ENCODE results near the gene PDE6B.
"Not testable (repeated sequence)": the region's sequence is repeated elsewhere in the genome, so short reads cannot be mapped to it uniquely, and the experiment has no call there.

The PDE6B gene

GRCh38 chr4:624705-625590, at the start of gene PDE6B:
PDE6B (plus strand) TSS chr4:625573; CDS start chr4:625627, 54 bp downstream.
- DNase-seq: no peak

GRCh38 chr4:576245-576821, 49.0 kb upstream of the PDE6B start, which contains the start of gene TMEM271:
TMEM271 (minus strand) TSS chr4:576295; CDS start chr4:576062, 233 bp downstream.
- no peak for DNase-seq

- DNase-seq: peak in 3 of 58 donors; percentile 64 to 72 (median 71)
These were observed 48.3 kb upstream of the PDE6B start for GRCh38 chr4:576991-577498.

DNA sequence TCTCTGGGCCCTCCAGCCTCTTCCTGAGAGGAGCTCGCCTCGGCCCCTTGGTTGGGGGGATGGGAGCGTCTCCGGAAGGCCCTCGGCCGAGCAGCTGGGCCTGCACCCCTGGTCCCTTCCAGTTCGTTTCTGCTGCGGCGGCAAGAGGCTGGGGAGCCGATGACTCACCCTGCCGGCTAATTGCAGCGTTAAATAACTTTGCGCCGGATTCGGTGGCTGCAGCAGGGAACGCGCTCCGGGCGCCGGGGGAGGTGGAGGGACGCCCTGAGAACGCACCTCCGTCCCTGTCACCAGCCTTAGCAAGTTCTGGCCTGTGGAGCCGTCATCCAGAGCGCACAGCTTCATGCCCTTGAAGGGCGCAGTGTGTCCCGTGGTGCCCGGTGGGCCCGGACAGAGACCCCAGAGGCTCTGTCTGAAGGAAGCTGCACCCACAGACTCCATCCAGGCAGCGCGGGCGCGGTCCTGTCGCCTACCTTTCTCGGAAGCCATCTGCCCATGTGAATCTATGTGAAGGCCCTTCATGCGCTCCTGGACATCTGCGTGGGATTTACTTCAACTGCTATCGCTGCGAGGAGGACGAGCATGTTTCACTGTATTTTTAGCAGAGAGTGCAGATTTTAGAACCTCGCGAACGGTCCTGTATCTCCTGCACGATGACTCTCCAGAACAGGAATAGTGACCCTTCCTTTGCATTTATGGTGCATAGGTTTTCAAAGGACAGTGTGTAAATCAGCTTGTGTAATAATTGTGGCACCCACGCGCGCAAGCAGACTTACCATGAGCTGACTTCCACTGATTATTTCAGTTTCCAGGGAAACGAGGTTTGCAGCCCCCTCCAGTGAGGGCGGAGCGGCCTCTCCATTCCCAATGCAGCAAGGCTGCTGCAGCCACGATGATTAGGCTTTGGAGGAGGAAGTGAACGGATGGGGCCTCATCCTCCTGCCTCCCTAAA, 47.6 kb upstream of the PDE6B start:
- peak in 26 of 58 donors; percentile 17 to 87 (median 69) for DNase-seq

- DNase-seq: no peak
These were observed 46.6 kb upstream of the PDE6B start for GRCh38 chr4:578451-579443.

GRCh38 chr4:579543-580175, 45.7 kb upstream of the PDE6B start:
- DNase-seq: no peak

DNA sequence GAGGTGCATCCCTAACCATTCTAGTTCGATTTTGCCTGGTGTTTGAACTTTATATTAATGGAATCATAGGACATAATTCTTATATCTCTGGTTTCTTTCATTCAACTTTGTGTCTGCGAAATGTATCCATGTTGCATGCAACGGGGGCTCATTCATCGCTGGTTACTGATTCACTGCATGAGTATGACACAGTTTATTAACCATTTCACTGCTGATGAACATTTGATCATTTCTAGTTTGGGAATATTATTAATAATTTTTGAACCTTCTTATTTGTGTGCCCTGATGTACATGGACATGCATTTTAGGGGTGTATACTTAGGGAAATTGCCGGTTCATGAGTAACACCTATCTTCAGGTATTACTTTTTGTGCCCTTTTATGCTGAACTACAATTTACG, 44.2 kb upstream of the PDE6B start:
- no peak for DNase-seq

- no peak for DNase-seq
These were observed 43.5 kb upstream of the PDE6B start for GRCh38 chr4:581753-582361.

DNA sequence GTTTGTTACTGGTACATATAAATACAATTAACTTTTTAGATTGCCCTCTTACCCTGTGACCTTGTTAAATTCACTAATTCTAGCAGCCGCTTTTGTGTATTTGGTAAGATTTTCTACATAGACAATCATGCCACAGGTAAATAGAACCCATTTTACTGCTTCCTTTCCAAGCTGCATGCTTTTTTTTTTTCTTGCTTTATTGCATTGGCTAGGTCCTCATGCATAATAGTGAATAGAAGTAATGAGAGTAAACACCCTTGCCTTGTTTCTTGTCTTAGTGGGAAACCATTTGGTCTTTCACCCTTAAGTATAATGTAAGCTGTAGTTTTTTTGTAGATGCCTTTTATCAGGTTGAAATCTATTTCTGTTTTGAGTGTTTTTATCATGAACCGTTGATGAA, 41.6 kb upstream of the PDE6B start:
- DNase-seq: no peak

GRCh38 chr4:587671-588350, 37.6 kb upstream of the PDE6B start:
- no peak for DNase-seq

- DNase-seq: no peak
These were observed 37.0 kb upstream of the PDE6B start for GRCh38 chr4:588351-588849.

GRCh38 chr4:589219-589963, 36.0 kb upstream of the PDE6B start:
- no peak for DNase-seq

GRCh38 chr4:590313-590841, 35.0 kb upstream of the PDE6B start:
- no peak for DNase-seq

GRCh38 chr4:592178-592577, 33.2 kb upstream of the PDE6B start:
- DNase-seq: not testable (repeated sequence)

DNA sequence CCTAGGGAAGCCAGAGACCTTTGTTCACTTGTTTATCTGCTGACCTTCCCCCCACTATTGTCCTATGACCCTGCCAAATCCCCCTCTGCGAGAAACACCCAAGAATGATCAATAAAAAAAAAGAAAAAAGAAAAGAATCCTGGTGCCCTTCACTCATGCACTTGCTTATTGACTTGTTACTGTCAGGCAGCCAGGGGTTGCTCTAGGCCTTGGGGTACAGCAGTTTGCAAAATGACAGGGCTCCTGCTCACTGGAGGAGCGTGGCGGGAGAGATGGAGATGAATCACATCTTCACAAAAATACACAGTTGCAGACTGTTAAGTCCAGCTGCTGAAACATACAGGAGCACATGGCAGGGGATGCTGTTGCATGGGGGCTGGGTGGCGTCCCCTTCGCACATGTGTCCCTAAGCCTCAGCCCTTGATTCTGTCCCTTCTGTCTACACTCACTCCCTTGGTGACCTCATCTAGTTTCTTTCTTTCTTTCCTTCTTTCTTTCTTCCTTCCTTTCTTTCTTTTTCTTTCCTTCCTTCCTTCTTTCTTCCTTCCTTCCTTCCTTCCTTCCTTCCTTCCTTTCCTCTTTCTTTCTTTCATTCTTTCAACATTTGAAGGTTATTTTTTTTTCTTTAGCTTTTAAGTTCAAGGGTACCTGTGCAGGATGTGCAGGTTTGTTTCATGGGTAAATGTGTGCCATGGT, 32.4 kb upstream of the PDE6B start:
- DNase-seq: no peak

DNA sequence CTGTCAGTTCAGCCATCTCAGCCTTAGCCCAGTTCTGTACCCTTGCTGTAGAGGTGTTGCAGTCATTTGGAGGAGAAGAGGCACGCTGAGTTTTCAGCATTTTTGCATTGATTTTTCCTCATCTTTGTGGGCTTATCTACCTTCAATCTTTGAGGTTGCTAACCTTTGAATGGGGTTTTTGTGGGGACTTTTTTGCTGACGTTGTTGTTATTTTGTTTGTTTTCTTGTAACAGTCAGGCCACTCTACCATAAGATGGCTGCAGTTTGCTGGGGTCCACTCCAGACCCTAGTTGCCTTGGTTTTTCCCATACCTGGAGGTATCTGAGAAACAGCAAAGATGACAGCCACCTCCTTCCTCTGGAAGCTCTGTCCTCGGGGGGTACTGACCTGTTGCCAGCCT, 26.4 kb upstream of the PDE6B start:
- DNase-seq: no peak

DNA sequence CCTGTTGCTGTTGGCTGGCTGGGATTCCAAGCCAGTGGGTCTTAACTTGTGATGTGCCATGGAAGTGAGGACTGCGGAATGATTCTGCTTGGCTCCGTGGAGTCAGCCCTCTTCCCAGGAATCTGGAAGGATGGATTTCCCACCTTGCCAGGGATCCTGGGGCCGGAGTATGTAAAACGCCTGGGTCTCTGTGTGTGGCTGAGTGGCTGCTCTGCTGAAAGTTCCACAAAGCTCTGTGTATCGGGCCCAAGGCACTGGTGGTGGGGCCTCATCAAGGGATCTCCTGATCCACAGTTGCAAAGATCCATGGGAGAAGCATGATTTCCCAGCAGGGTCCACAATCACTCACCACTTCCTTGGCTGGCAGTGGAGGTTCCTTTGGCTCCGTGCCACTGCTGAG, 25.2 kb upstream of the PDE6B start:
- no peak for DNase-seq
